ENCODE data around the gene WNT9A. TPM values are rescaled to one million over a fixed set of nuclear protein-coding genes. Genes with fewer than 3 reads are reported as not detected.

Gene WNT9A
- total and polyA plus RNA-seq, 12 donors: 0.18 to 2.9 (median 1.0) TPM

DNA sequence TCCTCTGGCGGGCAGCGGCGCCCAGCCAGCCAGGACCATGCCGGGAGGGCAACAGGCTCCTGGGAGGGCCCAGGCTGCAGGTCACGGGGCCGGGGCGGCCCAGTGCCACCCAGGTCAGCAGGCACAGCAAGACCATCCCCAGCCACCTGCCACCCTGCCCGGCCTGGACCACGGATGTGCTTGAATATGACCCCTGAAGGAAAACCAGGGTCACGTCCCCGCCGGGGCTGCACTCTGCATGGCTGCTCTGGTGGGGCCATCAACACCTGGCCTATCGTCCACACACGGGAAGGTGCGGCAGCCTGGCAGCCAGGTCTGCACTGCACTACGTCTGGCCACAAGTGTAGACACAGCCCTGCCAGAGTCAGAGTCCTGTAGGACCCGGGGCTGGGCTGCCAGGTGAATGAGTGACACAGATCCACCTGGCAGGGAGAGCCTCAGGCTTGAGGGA is 6.9 kb downstream of the WNT9A start:
- Histone ChIP-seq H3K36me3 (replicated peaks in 1 of 2) (no peaks in the 10 kb centered on the region), H3K27ac (no peak overlapping the region), H3K4me1 (replicated peaks in 1 of 2) (peaks cover 5 to 8% of the 10 kb centered on the region in 2 donors), H3K9me3 (replicated peaks in 1 of 3) (no peaks in the 10 kb centered on the region), H3K27me3 (no peaks in the 10 kb centered on the region), H3K4me3 (no peak overlapping the region)
- DNase-seq: peak in 4 of 7 donors; percentile 11 to 39 (median 12)
- intact Hi-C loops (cut with DNase I): no loop called here
- WGBS, 4 donors: 75 to 93% (median 89%) methylated on average over 2 to 17 of the region's 17 CpGs
- no peak for TF ChIP-seq POLR2A (IDR thresholded peaks at IDR 0.05)
- TF ChIP-seq, protein P1, sequence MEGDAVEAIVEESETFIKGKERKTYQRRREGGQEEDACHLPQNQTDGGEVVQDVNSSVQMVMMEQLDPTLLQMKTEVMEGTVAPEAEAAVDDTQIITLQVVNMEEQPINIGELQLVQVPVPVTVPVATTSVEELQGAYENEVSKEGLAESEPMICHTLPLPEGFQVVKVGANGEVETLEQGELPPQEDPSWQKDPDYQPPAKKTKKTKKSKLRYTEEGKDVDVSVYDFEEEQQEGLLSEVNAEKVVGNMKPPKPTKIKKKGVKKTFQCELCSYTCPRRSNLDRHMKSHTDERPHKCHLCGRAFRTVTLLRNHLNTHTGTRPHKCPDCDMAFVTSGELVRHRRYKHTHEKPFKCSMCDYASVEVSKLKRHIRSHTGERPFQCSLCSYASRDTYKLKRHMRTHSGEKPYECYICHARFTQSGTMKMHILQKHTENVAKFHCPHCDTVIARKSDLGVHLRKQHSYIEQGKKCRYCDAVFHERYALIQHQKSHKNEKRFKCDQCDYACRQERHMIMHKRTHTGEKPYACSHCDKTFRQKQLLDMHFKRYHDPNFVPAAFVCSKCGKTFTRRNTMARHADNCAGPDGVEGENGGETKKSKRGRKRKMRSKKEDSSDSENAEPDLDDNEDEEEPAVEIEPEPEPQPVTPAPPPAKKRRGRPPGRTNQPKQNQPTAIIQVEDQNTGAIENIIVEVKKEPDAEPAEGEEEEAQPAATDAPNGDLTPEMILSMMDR (IDR thresholded peaks at IDR 0.05): no peak

DNA sequence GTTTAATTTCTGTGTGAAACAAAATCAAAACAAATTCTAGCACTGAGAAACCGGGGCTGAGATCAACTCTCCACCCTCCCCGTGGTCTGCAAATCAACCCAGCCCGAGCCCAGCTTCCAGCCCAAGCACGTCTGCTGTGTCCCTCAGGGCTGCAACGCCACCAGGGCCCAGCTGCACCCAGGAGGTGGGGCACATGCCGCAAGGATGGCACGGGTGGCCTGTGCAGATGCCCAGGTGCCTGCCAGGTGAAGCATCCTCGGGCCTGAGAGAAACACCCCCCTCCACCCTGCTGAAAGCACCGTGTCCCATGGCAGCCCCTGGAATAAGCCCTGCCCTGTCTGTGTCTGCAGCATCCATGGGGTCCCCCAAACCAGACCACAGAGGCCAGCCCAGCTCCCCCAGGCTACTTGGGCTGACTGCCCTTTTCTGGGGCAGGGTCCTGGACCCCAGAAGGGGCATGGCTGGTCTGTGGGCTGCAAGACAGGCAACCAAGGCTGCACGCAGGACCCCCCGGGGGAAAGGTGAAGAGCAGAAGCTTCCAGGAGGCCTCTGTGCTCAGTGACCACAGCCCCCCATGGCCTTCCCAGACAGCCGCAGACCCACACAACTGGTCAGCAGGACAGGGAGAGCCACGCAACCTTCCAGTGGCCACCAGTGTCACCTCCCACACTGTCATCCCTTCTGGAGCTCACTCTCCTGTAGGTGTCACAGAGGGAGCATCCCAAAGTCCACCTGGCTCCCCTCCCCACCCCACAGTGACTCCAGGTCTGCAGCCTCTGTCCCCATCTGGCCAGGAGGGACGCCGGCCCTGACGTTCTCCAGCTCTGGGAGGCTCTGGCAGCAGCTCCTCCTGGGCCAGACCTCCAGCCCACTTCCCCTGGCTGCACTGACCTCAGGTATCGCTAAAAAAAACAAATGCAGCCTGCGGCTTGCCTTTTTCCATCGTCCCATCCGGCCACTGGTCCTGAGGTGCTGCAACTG is 7.7 kb downstream of the WNT9A start:
- no peak overlapping the region for H3K27ac ChIP-seq
- 80 to 85% (median 84%) methylated on average over 8 to 20 of the region's 20 CpGs for WGBS, 4 donors
- no peaks in the 10 kb centered on the region for H3K9me3 ChIP-seq (replicated peaks in 1 of 3)
- intact Hi-C loops (cut with DNase I): no loop called here
- H3K4me3 ChIP-seq: no peak overlapping the region
- H3K36me3 ChIP-seq (replicated peaks in 1 of 2): no peaks in the 10 kb centered on the region
- H3K4me1 ChIP-seq (replicated peaks in 1 of 2): peaks cover 0 to under 1% of the 10 kb centered on the region in 2 donors
- H3K27me3 ChIP-seq: no peaks in the 10 kb centered on the region
- TF ChIP-seq, protein P1 (IDR thresholded peaks at IDR 0.05): no peak
- TF ChIP-seq POLR2A (IDR thresholded peaks at IDR 0.05): no peak
- peak in 2 of 7 donors; percentile 8 to 10 for DNase-seq

DNA sequence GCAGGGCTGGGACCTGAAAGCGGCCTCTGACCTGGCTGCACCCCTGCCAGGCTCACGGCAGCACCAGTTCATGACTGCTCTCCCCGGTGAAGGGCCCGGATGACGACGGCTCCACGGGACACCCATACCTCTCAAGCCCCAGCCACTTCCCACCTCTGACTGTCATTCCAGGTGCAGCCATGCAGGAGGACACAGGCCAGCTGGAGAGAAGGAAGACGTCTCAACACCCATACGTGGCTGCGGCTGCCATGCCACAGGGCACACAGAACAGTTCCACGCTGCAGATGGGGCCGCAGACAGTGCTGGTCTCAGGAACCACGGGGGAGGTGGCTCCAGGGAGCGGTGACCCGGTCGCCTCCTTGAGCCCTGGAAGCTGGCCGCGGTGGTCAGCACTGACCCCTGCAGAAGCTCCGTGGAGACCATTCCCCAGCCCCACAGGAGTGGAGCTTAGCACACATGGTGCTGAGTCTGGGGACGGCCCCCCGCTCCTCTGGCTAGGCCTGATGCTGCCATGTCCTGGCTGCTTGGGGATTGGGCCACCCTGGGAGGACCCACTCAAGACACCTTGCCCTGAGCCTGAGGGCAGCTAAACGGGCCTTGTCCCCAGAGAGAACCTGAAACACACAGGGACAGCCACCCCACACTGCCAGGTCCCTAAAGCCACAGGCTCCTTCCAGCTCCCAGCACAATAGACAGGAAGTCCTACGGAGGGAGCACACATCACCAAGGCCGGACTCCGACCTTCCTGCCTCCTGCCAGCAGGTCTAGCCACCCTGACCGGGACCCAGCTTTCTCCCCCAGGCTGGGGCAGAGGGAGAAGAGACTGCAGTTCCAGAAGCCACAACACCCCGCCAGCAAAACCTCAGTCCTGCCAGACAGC is 8.6 kb downstream of the WNT9A start:
- H3K27me3 ChIP-seq: no peaks in the 10 kb centered on the region
- H3K27ac ChIP-seq: no peak overlapping the region
- no peaks in the 10 kb centered on the region for H3K9me3 ChIP-seq (replicated peaks in 1 of 3)
- H3K4me1 ChIP-seq (replicated peaks in 1 of 2): no peaks in the 10 kb centered on the region
- no peak overlapping the region for H3K4me3 ChIP-seq
- DNase-seq: peak in 2 of 7 donors; percentile 9 to 10
- 78 to 87% (median 84%) methylated on average over 22 to 27 of the region's 27 CpGs for WGBS, 4 donors
- no peaks in the 10 kb centered on the region for H3K36me3 ChIP-seq (replicated peaks in 1 of 2)
- intact Hi-C loops (cut with DNase I): no loop called here
- TF ChIP-seq, protein P1 (IDR thresholded peaks at IDR 0.05): no peak

DNA sequence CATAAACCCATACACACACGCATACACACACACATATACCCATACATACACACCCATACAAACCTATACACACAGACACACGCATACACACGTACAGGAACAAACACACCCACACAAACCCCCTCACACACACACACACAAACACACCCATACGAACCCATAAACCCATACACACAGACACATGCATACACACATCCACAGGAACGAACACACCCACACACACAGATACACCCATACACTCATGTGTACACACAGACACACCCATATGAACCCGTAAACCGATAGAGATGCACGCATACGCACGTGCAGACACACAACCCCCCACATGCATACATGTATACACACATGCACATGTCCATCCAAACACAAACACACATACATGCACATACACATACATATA is 9.5 kb downstream of the WNT9A start:
- Histone ChIP-seq H3K9me3 (replicated peaks in 1 of 3) (no peaks in the 10 kb centered on the region), H3K27ac (no peak overlapping the region), H3K27me3 (no peaks in the 10 kb centered on the region), H3K4me3 (no peak overlapping the region), H3K36me3 (replicated peaks in 1 of 2) (no peaks in the 10 kb centered on the region), H3K4me1 (replicated peaks in 1 of 2) (no peaks in the 10 kb centered on the region)
- intact Hi-C loops (cut with DNase I): no loop called here
- no peak for TF ChIP-seq POLR2A (IDR thresholded peaks at IDR 0.05)
- TF ChIP-seq, protein P1 (IDR thresholded peaks at IDR 0.05): no peak
- DNase-seq: no peak
- WGBS, 4 donors: 89 to 95% (median 93%) methylated on average over 10 of the region's 10 CpGs
